ENCODE results near the gene MRFAP1.

The MRFAP1 gene

DNA sequence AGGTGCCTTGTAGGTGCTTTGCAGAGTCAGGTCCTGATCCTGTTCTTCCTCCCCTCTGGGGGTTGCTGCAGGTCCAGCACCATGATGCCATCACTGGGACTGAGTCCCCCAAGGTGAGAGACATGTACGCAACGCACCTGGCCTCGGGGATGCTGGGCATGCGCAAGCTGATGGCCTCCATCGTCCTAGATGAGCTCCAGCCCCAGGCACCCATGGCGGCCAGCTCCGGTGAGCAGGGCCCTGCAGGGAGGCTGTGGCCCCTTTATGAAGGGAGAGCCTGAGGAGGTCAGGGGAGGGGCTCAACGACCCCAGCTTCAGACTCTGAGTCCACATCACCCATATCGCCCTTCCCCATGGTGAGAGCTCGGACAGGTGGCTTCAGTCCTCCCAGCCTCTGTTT is 42.4 kb upstream of the MRFAP1 start:
- Histone ChIP-seq H3K4me3 (ENCODE audit: low read length) (no peak overlapping the region), H2AFZ (ENCODE audit: low read depth, low read length) (no peak overlapping the region), H3K9ac (ENCODE audit: low read length) (no peak overlapping the region), H3K79me2 (ENCODE audit: low read length) (no peaks in the 10 kb centered on the region), H3K4me2 (ENCODE audit: low read length) (no peak overlapping the region), H3K27me3 (ENCODE audit: low read depth, low read length) (no peaks in the 10 kb centered on the region), H3K9me3 (ENCODE audit: insufficient read depth, low read length) (no peaks in the 10 kb centered on the region), H3K36me3 (replicated peaks; ENCODE audit: low read depth, low read length) (no peaks in the 10 kb centered on the region), H3K4me1 (ENCODE audit: low read length) (no peaks in the 10 kb centered on the region), H3K27ac (ENCODE audit: low read length) (no peak overlapping the region), H4K20me1 (ENCODE audit: insufficient read depth, low read length) (no peaks in the 10 kb centered on the region)
- TF ChIP-seq, protein P1, sequence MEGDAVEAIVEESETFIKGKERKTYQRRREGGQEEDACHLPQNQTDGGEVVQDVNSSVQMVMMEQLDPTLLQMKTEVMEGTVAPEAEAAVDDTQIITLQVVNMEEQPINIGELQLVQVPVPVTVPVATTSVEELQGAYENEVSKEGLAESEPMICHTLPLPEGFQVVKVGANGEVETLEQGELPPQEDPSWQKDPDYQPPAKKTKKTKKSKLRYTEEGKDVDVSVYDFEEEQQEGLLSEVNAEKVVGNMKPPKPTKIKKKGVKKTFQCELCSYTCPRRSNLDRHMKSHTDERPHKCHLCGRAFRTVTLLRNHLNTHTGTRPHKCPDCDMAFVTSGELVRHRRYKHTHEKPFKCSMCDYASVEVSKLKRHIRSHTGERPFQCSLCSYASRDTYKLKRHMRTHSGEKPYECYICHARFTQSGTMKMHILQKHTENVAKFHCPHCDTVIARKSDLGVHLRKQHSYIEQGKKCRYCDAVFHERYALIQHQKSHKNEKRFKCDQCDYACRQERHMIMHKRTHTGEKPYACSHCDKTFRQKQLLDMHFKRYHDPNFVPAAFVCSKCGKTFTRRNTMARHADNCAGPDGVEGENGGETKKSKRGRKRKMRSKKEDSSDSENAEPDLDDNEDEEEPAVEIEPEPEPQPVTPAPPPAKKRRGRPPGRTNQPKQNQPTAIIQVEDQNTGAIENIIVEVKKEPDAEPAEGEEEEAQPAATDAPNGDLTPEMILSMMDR (IDR thresholded peaks at IDR 0.05; ENCODE audit: low read depth, low read length), result no peak
- TF ChIP-seq EZH2phosphoT487 (IDR thresholded peaks at IDR 0.05; ENCODE audit: low read depth), result no peak

DNA sequence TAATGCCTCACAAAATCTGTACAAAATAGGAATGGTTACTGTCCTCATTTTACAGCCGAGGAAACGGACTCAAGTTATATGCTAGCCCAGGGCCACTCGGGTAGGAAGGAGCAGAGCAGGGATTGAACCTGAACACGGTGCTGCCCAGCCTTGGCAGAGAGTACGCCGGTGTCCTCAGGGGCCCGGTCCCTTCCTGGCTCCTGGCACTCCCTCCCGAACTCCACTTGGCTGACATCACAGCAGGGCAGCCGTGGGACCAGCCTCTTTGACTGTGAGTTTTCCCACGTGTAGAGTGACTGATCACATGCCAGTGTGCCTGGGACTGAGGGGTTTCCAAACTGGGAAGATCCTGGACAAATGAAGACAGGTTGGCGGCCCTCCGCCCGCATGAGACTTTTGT is 41.8 kb upstream of the MRFAP1 start:
- H3K36me3 ChIP-seq (replicated peaks; ENCODE audit: low read depth, low read length), result no peaks in the 10 kb centered on the region
- TF ChIP-seq EZH2phosphoT487 (IDR thresholded peaks at IDR 0.05; ENCODE audit: low read depth), result no peak
- TF ChIP-seq, protein P1 (IDR thresholded peaks at IDR 0.05; ENCODE audit: low read depth, low read length), result no peak
- H3K9me3 ChIP-seq (ENCODE audit: insufficient read depth, low read length), result no peaks in the 10 kb centered on the region
- H3K27me3 ChIP-seq (ENCODE audit: low read depth, low read length), result no peaks in the 10 kb centered on the region
- H3K79me2 ChIP-seq (ENCODE audit: low read length), result no peaks in the 10 kb centered on the region
- no peaks in the 10 kb centered on the region for H4K20me1 ChIP-seq (ENCODE audit: insufficient read depth, low read length)
- H3K27ac ChIP-seq (ENCODE audit: low read length), result no peak overlapping the region
- no peak overlapping the region for H3K4me2 ChIP-seq (ENCODE audit: low read length)
- no peaks in the 10 kb centered on the region for H3K4me1 ChIP-seq (ENCODE audit: low read length)
- no peak overlapping the region for H2AFZ ChIP-seq (ENCODE audit: low read depth, low read length)
- no peak overlapping the region for H3K9ac ChIP-seq (ENCODE audit: low read length)
- no peak overlapping the region for H3K4me3 ChIP-seq (ENCODE audit: low read length)

DNA sequence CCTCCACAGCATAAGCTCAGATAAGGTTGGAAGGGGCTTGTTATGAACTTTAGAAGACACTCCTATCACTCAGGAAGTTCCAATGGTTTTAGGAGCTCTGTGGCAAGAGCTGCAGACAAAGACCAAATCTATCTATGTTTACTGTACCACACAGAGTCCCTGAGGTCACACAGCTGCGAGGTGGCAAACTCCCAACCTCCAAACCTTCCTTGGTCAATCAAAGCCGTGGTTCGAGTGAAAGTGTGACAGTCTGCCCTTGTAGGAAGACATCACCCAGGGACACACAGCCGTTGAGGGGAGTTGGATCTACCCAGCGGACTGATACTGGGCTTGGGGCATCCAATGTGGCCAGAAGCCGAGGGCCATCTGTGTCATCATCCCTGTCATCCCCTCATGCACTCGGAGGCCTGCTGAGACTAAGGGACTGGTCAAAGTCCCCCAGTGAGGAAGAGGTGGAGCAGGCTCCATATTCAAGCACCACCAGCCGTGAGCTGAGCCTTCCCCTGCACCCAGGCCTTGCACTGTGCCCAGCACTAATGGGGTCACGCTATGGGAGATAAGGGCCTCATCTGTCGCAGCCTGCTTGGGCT is 38.7 kb upstream of the MRFAP1 start:
- Histone ChIP-seq H3K36me3 (replicated peaks; ENCODE audit: low read depth, low read length) (peaks cover 12% of the 10 kb centered on the region), H3K79me2 (ENCODE audit: low read length) (no peaks in the 10 kb centered on the region), H2AFZ (ENCODE audit: low read depth, low read length) (no peak overlapping the region), H3K4me1 (ENCODE audit: low read length) (no peaks in the 10 kb centered on the region), H3K9me3 (ENCODE audit: insufficient read depth, low read length) (no peaks in the 10 kb centered on the region), H4K20me1 (ENCODE audit: insufficient read depth, low read length) (no peaks in the 10 kb centered on the region), H3K27me3 (ENCODE audit: low read depth, low read length) (no peaks in the 10 kb centered on the region), H3K27ac (ENCODE audit: low read length) (no peak overlapping the region), H3K4me2 (ENCODE audit: low read length) (no peak overlapping the region), H3K4me3 (ENCODE audit: low read length) (no peak overlapping the region), H3K9ac (ENCODE audit: low read length) (no peak overlapping the region)
- TF ChIP-seq EZH2phosphoT487 (IDR thresholded peaks at IDR 0.05; ENCODE audit: low read depth), result no peak
- TF ChIP-seq, protein P1 (IDR thresholded peaks at IDR 0.05; ENCODE audit: low read depth, low read length), result no peak

DNA sequence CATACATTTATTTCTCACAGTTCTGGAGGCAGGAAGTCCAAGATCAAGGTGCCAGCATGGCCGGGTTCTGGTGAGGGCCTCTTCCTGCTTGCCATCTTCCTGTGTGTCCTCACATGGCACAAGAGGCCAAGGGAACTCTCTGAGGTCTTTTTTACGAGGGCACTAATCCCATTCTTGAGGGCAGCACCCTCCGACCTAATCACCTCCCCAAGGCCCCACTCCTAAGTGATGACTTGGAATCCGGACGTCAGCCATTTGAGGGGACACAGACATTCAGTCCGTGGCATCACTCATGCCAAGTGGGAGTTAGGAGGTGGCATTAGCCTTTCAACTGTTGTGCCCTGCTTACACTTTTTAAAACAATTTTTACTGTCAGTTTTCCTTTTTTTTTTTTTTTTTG is 38.2 kb upstream of the MRFAP1 start:
- H3K4me2 ChIP-seq (ENCODE audit: low read length), result no peak overlapping the region
- H3K4me3 ChIP-seq (ENCODE audit: low read length), result no peak overlapping the region
- H3K9me3 ChIP-seq (ENCODE audit: insufficient read depth, low read length), result no peaks in the 10 kb centered on the region
- TF ChIP-seq, protein P1 (IDR thresholded peaks at IDR 0.05; ENCODE audit: low read depth, low read length), result no peak
- no peak for TF ChIP-seq EZH2phosphoT487 (IDR thresholded peaks at IDR 0.05; ENCODE audit: low read depth)
- peaks cover 12% of the 10 kb centered on the region for H3K36me3 ChIP-seq (replicated peaks; ENCODE audit: low read depth, low read length)
- H3K9ac ChIP-seq (ENCODE audit: low read length), result no peak overlapping the region
- no peak overlapping the region for H2AFZ ChIP-seq (ENCODE audit: low read depth, low read length)
- H3K27me3 ChIP-seq (ENCODE audit: low read depth, low read length), result no peaks in the 10 kb centered on the region
- H3K79me2 ChIP-seq (ENCODE audit: low read length), result no peaks in the 10 kb centered on the region
- H4K20me1 ChIP-seq (ENCODE audit: insufficient read depth, low read length), result no peaks in the 10 kb centered on the region
- no peak overlapping the region for H3K27ac ChIP-seq (ENCODE audit: low read length)
- H3K4me1 ChIP-seq (ENCODE audit: low read length), result no peaks in the 10 kb centered on the region
